Measurements from ENCODE around the gene SLC1A5.
"Not testable (repeated sequence)": the region's sequence is repeated elsewhere in the genome, so short reads cannot be mapped to it uniquely, and the experiment has no call there.

Gene SLC1A5

DNA sequence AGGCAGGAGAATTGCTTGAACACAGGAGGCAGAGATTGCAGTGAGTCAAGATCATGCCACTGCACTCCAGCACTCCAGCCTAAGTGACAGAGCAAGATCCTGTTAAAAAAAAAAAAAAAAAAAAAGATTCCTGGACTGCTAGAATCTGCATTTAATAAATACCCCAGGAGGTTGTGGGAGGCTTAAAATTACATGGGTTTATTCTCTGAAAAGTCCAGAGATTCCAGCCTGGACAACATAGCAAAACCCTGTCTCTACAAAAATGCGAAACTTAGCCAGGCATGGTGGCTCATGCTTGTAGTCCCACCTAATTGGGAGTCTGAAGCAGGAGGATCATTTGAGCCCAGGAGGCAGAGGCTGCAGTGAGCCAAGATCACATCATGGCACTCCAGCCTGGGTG, 9.5 kb upstream of the SLC1A5 start:
- no peak for DNase-seq

DNA sequence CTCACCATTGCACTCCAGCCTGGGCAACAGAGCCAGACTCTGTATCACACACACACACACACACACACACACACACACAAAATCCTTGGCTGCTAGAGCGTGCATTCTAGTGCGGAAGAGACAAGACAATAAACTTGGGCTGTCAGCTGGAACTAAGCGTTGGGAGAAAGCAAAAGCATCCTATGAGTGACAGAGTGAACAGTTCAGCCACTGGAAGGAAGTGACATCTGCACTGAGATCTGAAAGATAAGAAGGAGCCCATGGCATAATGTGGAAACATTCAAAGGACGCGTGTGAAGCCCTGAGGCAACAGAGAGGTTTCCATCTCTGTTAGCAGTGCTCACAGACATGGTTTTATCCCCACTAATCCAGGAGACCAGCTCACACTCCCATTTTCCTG, 3.5 kb upstream of the SLC1A5 start:
- no peak for DNase-seq

DNA sequence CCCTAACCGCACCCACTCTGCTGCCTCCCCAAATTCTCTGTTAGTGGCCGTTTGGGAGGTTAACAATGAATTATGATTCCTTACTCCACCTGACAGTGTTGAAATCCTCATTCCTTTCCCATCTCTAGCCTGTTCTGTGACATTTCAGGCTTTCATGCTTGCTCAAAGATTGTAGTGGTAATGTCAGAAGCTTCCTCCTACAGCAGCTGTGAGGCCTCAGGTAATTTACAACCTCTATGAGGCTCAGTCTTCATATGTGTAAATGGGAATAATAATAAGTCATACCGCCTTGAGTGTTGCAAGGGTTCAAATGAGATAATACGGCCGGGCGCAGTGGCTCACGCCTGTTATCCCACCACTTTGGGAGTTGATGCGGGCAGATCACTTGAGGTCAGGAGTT, 977 bp upstream of the SLC1A5 start:
- DNase-seq = no peak

DNA sequence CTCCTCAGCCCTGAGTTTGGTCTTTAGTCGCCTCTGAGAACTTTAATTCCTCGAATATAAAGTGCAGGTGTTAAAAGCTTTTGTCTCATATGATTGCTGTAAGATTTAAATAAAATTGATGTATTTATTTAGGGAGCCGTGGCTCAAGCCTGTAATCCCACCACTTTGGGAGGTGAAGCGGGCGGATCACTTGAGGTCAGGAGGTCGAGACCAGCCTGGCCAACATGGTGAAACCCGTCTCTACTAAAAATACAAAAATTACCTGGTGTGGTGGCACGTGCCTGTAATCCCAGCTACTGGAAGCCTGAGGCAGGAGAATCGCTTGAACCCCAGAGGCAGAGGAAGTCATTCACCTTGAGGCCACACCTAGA, 559 bp upstream of the SLC1A5 start:
- no peak for DNase-seq

DNA sequence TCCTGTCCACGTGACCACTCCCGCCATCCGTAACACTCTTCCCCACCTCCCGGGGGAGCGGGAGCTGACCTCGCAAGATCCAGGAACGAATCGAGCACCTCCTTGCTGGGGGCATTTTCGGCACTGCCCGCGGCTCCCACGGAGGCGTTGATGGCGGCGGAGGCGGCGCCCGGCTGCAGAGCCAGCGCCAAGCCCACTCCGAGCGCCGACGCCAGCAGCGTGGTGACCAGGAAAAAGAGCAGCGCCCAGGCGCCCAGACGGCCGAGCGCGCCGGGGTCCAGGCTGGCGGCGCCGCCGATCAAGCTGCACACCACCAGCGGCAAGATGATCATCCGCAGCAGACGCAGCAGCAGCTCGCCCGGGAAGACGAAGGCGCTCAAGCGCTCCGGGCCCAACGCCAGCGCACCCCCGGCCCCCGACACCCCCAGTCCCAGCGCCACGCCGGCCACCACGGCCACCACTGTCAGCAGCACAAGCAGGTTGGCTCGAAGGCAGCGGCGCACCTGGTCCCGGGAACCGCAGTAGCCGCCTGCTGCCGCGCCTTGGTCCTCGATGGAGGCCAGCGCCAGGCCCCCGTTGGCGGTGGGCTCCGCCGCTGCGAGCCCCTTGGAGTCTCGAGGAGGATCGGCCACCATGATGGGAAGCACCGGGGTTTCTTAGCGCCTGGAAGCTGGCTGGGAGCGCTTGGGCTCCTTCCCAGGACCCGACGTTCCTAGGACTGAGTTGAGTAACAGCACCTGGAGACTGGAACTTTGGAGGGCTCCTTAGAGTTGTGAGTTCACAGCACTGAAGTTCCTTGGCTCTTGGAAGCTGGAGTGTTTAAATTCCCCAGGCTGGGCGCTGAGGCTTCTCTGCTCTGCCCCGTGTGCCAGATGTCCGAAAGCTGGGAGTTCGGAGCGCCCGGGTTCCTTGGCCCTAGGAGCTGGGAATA, 798 bp downstream of the SLC1A5 start:
- no peak for DNase-seq

DNA sequence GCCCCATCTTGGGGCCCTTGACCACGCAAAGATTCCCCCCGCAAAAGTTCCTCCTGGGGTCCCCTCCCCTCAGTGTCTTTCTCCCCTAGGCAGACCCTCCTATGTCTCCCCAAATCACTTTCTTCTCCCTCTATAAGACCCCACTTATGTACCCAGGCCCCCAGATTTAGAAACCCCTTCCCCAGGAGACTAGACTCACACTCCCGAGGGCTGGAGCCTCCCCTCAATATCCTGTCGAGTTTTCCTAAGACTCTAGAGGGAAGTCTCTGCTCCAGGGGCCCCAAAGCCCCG, 1.4 kb downstream of the SLC1A5 start:
- no peak for DNase-seq

DNA sequence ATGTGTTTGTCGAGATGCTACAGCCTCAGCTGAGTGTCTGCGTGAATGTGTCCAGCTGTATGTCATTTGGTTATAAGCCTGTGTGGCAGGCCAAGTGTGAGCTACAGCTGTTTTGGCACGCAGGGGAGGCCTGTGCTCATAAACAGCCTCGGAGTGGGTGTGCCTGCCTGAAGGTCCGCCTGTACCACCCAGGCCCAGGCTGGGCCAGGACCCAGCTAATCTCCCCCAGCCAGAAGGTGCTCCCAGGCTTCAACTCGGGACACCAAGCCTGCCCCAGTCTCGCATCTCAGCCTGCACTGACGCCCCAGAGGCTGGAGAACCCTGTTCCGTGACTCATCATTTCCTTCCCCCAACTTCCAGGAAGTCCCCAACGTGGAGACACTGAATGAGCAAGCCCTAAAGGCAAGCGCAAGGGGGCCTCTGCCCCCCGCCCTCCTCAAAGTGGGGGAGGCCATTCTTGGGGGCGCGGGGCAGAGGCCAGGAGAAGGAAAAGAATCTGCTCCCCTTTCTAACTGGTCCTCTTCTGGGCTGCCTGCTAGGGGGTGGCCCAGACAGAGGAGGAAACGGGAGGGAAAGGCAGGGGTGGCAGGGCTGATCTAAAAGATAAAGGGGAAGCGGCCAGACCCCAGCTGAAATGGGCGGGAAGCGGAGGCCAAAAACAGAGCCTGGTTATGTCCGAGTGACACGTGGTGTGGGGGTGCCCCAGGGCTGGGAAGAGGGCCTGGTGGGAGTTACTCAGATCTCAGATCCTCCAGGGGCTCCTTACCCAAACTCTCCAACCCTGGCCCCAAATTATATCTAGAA, 2.0 kb downstream of the SLC1A5 start:
- no peak for DNase-seq

DNA sequence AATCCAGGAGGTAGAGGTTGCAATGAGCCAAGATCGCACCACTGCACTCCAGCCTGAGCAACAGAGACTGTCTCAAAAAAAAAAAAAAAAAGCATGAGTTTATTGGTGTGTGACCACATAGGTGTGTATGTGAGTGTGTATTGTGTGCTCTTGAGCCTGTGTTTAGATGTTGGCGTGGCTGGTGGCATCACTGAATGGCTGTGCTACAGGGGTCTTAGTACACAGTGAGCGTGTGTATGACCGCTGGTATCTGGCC, 2.5 kb downstream of the SLC1A5 start:
- no peak for DNase-seq

DNA sequence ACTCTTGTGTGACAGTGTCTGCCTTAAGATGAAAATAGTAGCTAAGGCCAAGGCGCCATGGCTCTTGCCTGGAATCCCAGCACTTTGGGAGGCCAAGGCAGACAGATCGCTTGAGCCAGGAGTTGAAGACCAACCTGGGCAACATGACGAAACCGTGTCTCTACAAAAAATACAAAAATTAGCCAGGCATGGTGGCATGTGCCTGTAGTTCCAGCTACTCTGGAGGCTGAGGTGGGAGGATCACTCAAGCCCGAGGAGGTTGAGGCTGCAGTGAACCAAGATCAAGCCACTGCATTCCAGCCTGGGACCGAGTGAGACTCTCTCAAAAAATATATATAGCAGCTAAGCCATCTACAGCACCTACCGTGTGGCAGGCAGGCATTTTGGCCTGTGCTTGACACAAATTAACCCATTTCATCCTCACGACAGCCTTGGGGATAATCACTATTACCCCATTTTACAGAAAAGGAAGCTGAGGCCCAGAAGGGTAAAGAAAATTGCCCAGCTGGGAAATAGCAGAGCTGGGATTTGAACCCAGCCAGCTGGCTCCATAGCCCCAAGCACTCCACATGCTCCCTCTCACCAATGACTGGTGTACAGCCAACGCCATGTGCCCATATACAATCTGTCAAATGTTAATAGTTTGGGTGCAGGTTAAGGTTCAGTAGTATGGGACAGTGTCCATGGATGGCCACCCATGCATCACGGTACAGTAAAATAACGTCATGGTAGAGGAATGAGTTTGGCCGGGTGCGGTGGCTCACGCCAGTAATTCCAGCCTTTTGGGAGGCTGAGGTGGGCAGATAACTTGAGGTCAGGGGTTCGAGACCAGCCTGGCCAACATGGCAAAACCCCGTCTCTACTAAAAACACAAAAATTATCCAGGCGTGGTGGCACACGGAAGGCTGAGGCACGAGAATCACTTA, 3.1 kb downstream of the SLC1A5 start:
- DNase-seq = no peak

DNA sequence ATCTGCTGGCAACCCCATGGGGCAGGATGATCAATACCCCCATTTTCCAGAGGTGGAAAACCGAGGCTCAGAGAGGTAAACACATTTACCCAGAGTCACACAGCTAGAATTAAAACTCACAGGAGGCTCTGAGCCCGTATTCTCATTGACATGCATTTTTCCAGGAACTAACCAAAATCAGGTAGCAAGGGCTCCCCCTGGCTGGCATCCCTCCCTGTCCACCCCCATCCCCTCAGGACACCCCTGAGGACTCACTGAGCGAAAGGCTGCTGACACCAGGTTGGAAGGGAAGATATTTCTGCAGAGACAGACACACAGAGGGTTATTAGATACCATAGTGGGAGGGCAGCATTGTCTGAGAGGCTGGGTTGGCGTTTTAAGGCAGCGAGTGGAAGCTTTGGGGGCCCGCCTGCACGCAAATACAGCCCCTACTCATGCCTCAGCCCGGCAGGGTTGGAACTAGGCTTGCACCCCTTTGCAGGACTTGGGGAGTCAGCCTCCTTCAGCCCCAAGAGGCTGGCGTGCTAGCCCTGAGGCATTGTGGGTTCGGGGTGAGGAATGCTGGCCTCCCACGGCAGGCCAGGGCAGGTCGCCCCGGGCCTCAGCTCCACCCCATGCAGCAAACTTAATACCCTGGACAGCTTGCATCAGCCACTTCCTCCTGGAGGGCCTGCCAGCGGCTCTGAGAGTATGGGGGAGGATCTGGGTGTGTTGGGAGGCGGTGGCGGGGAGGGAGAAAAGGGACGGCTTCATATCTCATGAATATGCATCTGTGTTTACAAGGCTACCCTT, 3.9 kb downstream of the SLC1A5 start:
- DNase-seq = no peak

DNA sequence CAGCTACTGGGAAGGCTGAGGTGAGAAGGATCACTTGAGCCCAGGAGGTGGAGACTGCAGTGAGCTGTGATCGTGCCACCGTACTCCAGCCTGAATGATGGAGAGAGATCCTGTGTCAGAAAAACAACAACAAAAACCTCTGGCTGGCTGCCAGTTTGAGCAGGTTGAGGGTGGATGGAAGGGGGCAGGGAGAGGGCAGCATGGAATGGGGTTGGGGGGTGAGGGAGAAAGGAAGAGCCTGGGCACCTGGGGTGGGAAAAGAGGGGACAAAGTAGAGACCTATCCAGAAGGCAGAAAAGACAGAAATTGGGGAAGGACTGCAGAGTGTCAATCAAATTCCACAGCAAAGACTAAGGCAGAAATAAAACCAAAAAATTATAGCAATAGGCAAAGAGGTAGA, 4.7 kb downstream of the SLC1A5 start:
- no peak for DNase-seq

DNA sequence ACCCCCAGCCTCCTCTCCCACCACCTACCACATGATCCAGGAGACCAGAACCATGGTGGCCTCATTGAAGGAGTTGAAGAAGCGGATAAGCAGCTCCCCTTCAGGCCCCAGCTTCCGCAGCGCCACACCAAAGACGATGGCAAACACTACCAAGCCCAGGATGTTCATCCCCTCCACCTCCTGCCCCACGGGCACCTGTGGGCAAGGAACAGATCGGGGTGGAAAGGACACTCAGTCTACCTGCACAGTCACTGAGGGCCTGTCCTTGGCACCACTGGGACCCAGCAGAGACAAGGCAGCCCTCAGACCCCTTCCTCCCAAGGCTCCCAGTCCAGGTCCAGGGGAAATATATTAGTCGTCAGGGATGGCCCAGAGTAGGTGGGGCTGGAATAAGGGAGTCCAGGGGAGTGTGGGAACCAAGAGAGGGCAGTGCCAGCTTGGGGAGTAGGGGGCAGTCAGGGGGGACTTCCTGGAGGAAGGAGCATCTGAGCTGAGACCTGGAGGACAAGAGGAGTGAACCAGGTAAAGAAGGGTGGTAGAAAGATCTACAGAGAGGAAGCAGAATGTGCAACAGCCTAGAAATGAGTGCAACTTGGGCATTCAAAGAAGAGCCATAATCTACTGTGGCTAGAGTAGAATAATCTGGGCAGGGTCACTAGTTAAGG, 5.9 kb downstream of the SLC1A5 start:
- no peak for DNase-seq

DNA sequence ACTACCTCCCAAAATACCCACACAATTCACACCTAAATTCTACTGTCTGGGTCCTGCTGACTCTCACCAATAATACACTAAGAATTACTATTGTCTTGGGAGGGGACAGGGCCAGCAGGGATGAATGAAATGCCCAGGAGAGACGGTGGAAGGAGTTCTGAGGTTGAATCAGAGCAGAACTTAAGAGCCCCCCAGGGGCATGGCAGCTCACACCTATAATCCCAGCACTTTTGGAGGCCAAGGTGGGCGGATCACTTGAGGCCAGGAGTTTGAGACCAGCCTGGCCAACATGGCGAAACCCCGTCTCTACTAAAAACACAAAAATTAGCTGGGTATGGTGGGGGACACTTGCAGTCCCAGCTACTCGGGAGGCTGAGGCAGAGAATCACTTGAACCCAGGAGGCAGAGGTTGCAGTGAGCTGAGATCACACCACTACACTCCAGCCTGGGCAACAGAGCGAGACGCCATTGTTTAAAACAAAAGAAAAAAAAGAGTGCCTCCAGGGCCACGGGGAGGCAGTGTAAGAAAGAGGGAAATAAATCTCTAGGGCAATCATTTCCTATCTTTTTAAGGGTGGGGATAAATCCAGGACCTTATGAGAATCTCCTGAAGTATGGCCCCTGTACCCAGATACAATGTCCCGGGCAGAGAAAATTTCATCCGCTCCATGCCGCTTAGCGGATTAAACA, 10.3 kb downstream of the SLC1A5 start:
- DNase-seq = not testable (repeated sequence)

DNA sequence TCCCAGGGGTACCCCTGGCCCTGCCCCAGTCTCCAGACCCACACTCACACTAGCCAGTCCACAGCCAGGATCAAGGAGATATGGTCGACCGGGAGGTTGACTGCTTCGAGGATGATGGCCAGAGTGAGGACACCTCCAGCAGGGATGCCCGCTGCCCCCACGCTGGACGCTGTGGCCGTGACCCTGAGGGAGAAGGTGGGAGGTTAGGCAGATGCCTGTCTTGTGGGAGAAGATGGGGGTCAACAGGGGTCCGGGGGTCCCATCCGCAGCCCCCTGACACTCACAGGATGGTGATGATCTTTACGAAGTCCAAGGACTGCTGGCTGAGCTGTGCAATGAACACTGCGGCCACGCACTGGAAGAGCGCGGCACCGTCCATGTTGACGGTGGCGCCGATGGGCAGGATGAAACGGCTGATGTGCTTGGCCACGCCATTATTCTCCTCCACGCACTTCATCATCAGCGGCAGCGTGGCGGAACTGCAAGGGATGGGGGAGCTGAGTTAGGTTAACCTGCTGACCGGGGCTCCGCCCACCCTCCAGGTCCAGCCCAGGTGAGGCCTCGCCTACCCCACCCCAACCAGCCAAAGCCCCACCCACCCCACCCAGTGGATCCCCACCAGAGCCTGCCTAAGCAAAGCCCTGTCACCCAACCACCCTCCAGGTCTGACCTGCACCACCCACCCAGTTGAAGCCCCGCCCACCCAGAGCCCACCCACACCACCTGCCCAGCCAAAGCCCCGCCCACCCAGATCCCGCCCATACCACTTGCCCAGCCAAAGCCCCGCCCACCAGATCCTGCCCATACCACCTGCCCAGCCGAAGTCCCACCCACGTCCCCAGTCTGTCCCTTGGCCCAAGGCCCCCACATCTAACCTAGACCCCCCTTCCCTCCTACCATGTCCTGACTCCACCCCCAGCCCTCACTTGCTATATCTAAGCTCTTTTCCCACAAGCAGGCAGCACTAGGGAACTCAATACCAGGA, 11.2 kb downstream of the SLC1A5 start:
- DNase-seq = no peak

DNA sequence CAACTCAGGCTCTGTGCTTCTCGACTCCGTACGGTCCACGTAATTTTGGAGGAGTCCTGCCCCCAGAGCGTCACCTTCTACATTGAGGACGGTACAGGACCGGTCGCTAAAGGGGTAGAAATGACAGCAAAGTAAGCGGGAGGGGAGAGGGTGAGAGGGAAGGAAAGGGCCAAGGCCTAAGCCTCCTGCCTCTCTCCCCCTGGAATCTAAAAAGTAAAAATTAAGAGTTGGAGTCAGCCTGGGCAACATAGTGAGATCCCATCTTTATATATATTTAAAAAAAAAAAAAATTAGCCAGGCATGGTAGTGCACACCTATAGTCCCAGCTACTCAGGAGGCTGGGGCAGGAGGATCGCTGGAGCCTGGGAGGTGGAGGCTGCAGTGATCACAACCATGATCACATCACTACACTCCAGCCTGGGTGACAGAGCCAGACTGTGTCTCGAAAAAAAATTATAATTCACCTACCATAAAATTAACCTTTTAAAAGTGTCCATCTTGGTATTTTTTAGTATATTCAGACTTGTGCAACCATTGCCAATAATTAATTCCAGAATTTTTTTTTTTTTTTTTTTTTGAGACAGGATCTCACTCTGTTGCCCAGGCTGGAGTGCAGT, 12.6 kb downstream of the SLC1A5 start:
- no peak for DNase-seq

DNA sequence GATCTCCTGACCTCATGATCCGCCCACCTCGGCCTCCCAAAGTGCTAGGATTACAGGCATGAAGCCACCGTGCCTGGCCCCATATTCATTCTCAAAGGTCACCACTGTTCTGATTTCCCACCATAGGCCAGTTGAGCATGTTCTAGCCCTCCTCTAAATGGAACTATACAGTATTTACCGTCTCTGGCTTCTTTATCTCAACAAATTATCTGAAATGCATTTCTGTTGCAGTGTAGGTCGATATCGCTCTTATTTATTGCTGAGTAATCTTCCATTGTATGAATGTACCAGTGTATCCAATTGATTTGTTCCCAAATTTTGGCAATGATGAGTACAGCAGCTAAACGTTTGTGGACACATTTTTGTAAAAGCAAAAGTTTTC, 15.4 kb downstream of the SLC1A5 start:
- DNase-seq = no peak

DNA sequence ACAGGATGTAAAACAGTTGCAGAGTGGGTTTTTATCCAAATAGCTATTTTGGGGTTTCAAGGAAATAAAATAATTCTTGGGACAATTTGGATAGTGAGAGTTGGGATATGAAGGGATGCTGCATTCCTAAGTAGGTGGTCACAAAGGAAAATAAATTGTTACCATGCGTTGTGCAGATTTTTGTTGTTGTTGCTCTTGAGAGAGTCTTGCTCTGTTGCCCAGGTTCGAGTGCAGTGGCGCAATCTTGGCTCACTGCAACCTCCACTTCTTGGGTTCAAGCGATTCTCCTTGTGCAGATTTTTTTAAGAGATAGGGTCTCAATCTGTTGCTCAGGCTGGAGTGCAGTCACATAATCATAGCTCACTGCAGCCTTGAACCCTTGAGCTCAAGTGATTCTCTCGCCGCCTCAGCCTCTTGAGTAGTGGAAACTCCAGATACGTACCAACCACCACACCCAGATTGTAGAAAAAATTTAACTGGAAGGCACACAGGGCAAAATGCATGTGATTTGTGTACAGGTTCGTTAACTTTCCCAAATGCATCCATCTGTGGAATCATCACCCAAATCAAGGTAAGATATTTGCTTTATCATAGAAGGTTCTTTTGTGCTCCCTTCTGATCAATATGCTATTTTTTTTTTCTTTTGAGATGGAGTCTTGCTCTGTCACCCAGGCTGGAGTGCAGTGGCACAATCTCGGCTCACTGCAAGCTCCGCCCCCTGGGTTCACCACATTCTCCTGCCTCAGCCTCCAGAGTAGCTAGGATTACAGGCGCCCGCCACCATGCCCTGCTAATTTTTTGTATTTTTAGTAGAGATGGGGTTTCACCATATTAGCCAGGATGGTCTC, 16.0 kb downstream of the SLC1A5 start:
- DNase-seq = no peak

DNA sequence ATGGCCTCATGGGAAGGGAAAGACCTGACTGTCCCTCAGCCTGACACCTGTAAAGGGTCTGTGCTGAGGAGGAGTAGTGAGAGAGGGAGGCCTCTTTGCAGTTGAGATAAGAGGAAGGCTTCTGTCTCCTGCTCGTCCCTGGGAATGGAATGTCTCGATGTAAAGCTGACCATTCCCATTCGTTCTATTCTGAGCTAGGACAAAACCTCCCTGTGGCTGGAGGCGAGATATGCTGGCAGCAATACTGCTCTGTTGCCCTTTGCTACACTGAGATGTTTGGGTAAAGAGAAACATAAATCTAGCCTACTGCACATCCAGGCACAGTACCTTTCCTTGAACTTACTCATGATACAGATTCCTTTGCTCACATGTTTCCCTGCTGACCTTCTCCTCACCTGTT, 19.6 kb downstream of the SLC1A5 start:
- DNase-seq = not testable (repeated sequence)
